Measurements from ENCODE around the gene TCEA2. TPM values are rescaled to one million over a fixed set of nuclear protein-coding genes. Genes with fewer than 3 reads are reported as not detected.

TCEA2 gene
- total and polyA plus RNA-seq, 2 of the 13 experiments (the other 11 are each of a cell fraction or from before 2014, with no cell fraction given): 28.1 to 33.7 TPM

GRCh38 chr20:64062596-64063388 lies at the start of gene TCEA2 (continued):
- TF ChIP-seq HNF4G (IDR thresholded peaks at IDR 0.05; ENCODE audit: borderline replicate concordance, low read depth, low read length) (peak; percentile 55; the same call in 1 of the 2 replicates), HNF4G (CRISPR knock-in tag; IDR thresholded peaks at IDR 0.05; ENCODE audit: borderline replicate concordance, low read depth) (no peak; the same call in none of the 2 replicates), ZNF282 (IDR thresholded peaks at IDR 0.05; ENCODE audit: partially characterized antibody) (no peak), ZNF232 (CRISPR knock-in tag; IDR thresholded peaks at IDR 0.05; ENCODE audit: borderline replicate concordance) (peak; percentile 91; the same call in 1 of the 2 replicates), AHR (CRISPR knock-in tag; IDR thresholded peaks at IDR 0.05) (peak; percentile 96), ZIK1 (CRISPR knock-in tag; IDR thresholded peaks at IDR 0.05; ENCODE audit: borderline replicate concordance, low read depth) (peak; percentile 80; the same call in 1 of the 2 replicates), CTCF (CRISPR knock-in tag; IDR thresholded peaks at IDR 0.05) (peak; percentile 32; the same call in 1 of the 2 replicates), SRSF9 (IDR thresholded peaks at IDR 0.05; ENCODE audit: borderline replicate concordance, insufficient read depth, low read depth, low read length, poor library complexity, severe bottlenecking) (no peak), GABPA (IDR thresholded peaks at IDR 0.05; ENCODE audit: low read depth, low read length) (no peak), GABPA (CRISPR knock-in tag; IDR thresholded peaks at IDR 0.05; ENCODE audit: low read depth) (peak; percentile 78), CENPX (CRISPR knock-in tag; IDR thresholded peaks at IDR 0.05) (no peak), ZNF354B (CRISPR knock-in tag; IDR thresholded peaks at IDR 0.05) (no peak), ZNF589 (CRISPR knock-in tag; conservative IDR thresholded peaks at IDR 0.05) (peak; percentile 88; the same call in 1 of the 2 replicates), DZIP1 (CRISPR knock-in tag; IDR thresholded peaks at IDR 0.05) (peak; percentile 97), TFDP2 (CRISPR knock-in tag; IDR thresholded peaks at IDR 0.05) (peak; percentile 95), ZNF230 (CRISPR knock-in tag; IDR thresholded peaks at IDR 0.05) (peak; percentile 93; the same call in 1 of the 2 replicates), ZBTB34 (CRISPR knock-in tag; IDR thresholded peaks at IDR 0.05) (no peak)
